Uterus (tissue), 2 donors: ENCODE measurements around the gene MCM6.

Source experiments
- POLR2A ChIP-seq, 2 donors: fragments of 450-650 bp; IDR thresholded peaks; one replicate each; pipeline ENCODE4 v1.6.1; 2016; ENCODE audit warnings: antibody characterized with exemption in 2 of 2, mild to moderate bottlenecking in 1 of 2, moderate library complexity in 1 of 2
- TF ChIP-seq, protein P1 (sequence below), 4 experiments: fragments of 200-600 bp in 2 of 4; fragments of 450-650 bp in 2 of 4; sonication (generic) in 2 of 4; IDR thresholded peaks; one replicate each; pipeline ENCODE4 v1.5.1; 2016 to 2019; ENCODE audit warnings: antibody characterized with exemption in 4 of 4, mild to moderate bottlenecking in 2 of 4, moderate library complexity in 1 of 4

DNA sequence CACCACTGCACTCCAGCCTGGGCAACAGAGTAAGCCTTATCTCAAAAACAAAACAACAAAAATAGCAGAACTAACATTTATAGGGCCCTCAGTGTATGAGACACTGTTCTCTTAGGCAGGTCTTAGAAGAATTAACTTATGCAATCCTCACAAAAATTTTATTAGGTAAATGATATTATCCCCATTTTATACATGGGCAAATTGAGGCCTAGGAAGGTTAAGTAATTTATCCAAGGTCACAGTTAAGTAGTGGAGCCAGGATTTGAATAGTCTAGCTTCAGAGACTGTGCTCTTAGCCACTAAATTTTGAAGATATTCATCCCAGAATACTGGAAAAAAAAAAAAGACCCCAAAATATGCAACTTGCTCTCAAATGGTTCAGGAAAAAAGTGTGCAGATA lies 22.8 kb downstream of the MCM6 start:
- TF ChIP-seq, protein P1, sequence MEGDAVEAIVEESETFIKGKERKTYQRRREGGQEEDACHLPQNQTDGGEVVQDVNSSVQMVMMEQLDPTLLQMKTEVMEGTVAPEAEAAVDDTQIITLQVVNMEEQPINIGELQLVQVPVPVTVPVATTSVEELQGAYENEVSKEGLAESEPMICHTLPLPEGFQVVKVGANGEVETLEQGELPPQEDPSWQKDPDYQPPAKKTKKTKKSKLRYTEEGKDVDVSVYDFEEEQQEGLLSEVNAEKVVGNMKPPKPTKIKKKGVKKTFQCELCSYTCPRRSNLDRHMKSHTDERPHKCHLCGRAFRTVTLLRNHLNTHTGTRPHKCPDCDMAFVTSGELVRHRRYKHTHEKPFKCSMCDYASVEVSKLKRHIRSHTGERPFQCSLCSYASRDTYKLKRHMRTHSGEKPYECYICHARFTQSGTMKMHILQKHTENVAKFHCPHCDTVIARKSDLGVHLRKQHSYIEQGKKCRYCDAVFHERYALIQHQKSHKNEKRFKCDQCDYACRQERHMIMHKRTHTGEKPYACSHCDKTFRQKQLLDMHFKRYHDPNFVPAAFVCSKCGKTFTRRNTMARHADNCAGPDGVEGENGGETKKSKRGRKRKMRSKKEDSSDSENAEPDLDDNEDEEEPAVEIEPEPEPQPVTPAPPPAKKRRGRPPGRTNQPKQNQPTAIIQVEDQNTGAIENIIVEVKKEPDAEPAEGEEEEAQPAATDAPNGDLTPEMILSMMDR (IDR thresholded peaks at IDR 0.05) = no peak
- TF ChIP-seq POLR2A (IDR thresholded peaks at IDR 0.05) = no peak
